ENCODE measurements around the gene PDE9A. TPM values are rescaled to one million over a fixed set of nuclear protein-coding genes. Genes with fewer than 3 reads are reported as not detected.

Gene PDE9A
- total RNA-seq, 1 experiment from 2014 or later = 31.9 TPM

DNA sequence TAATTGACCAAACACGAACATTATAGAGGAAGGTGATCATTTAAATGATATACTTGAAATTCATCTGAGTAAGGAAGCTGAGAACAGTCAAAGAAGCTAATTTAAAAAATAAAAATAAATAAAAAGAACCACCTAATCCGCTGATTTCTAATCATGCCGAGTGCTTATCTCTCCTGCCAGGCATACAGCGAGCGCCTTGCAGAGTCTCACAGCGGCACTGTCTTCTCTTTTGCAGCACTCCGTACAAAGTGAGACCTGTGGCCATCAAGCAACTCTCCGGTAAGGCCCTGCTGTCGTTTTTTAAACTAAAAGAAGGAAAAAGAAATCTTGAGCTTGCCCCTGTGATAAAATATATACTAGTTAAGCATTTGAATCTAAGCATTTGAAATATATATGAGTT is 45.3 kb downstream of the PDE9A start:
- Histone ChIP-seq H3K4me2 (ENCODE audit: insufficient read depth, insufficient read length, low read length) (no peak overlapping the region), H3K9ac (ENCODE audit: extremely low read depth, insufficient read length, low read length) (no peak overlapping the region), H4K8ac (replicated peaks; ENCODE audit: insufficient read length, low read depth, low read length) (no peak overlapping the region), H2BK15ac (ENCODE audit: low read depth, low read length) (no peak overlapping the region), H2AK5ac (ENCODE audit: insufficient read length, low read length) (no peak overlapping the region), H3K18ac (ENCODE audit: insufficient read length, low read depth, low read length) (no peak overlapping the region), H3K79me2 (ENCODE audit: insufficient read depth, low read length) (no peaks in the 10 kb centered on the region), H4K91ac (ENCODE audit: insufficient read length, low read depth, low read length) (no peak overlapping the region), H2AFZ (ENCODE audit: low read length) (no peak overlapping the region), H3K27ac (ENCODE audit: insufficient read length, low read depth, low read length) (no peak overlapping the region), H2BK20ac (ENCODE audit: low read depth, low read length, poor library complexity, severe bottlenecking) (no peak overlapping the region), H3K56ac (ENCODE audit: insufficient read length, low read depth, low read length) (no peak overlapping the region), H3K14ac (ENCODE audit: insufficient read depth, low read length) (no peak overlapping the region), H4K20me1 (ENCODE audit: control insufficient read depth, insufficient read depth, insufficient read length) (no peaks in the 10 kb centered on the region), H3K4me1 (ENCODE audit: insufficient read depth, low read length) (no peaks in the 10 kb centered on the region), H3K27me3 (ENCODE audit: insufficient read depth, low read length) (no peaks in the 10 kb centered on the region), H3K23ac (ENCODE audit: insufficient read length, low read depth, low read length) (no peak overlapping the region), H4K5ac (ENCODE audit: insufficient read length, low read depth, low read length) (no peak overlapping the region), H3K23me2 (ENCODE audit: insufficient read length, low read depth, low read length, poor library complexity, severe bottlenecking) (no peaks in the 10 kb centered on the region), H2BK12ac (ENCODE audit: insufficient read length, low read depth, low read length) (no peak overlapping the region), H3K9me3 (ENCODE audit: control insufficient read depth, low read depth, low read length) (no peaks in the 10 kb centered on the region), H2BK120ac (ENCODE audit: low read depth, low read length, poor library complexity, severe bottlenecking) (no peak overlapping the region), H3K79me1 (ENCODE audit: insufficient read depth, low read depth, low read length, poor library complexity, severe bottlenecking) (no peaks in the 10 kb centered on the region), H2BK5ac (ENCODE audit: insufficient read length, low read length) (no peak overlapping the region), H3T11ph (ENCODE audit: low read length) (no peak overlapping the region), H3K4ac (ENCODE audit: low read depth, low read length) (no peak overlapping the region)
- Mint-ChIP-seq H3K9me3 (peaks cover 6 to 10% of the 10 kb centered on the region in 2 experiments), H3K36me3 (ENCODE audit: insufficient read depth in 1 of 3, low read depth in 3 of 3) (peaks cover 50 to 68% (median 64%) of the 10 kb centered on the region in 3 experiments), H3K27ac (no peak overlapping the region), H3K27me3 (ENCODE audit: low read depth) (no peaks in the 10 kb centered on the region), H3K4me1 (peaks cover 9 to 10% of the 10 kb centered on the region in 2 experiments), H3K4me3 (no peak overlapping the region)
- WGBS (ENCODE audit: extremely low coverage, insufficient read length, low lambda C conversion rate) = no CpG with 5 or more reads among the region's 9 CpGs
- no peak for DNase-seq
- TF ChIP-seq, protein P1, sequence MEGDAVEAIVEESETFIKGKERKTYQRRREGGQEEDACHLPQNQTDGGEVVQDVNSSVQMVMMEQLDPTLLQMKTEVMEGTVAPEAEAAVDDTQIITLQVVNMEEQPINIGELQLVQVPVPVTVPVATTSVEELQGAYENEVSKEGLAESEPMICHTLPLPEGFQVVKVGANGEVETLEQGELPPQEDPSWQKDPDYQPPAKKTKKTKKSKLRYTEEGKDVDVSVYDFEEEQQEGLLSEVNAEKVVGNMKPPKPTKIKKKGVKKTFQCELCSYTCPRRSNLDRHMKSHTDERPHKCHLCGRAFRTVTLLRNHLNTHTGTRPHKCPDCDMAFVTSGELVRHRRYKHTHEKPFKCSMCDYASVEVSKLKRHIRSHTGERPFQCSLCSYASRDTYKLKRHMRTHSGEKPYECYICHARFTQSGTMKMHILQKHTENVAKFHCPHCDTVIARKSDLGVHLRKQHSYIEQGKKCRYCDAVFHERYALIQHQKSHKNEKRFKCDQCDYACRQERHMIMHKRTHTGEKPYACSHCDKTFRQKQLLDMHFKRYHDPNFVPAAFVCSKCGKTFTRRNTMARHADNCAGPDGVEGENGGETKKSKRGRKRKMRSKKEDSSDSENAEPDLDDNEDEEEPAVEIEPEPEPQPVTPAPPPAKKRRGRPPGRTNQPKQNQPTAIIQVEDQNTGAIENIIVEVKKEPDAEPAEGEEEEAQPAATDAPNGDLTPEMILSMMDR (conservative IDR thresholded peaks at IDR 0.05) = no peak
